Gastrocnemius medialis (tissue), 4 donors: ENCODE measurements around the gene OR3A3. TPM values are rescaled to one million over a fixed set of nuclear protein-coding genes. Genes with fewer than 3 reads are reported as not detected.
"Not testable (repeated sequence)": the region's sequence is repeated elsewhere in the genome, so short reads cannot be mapped to it uniquely, and the experiment has no call there.

Experiments
- ATAC-seq, 2 donors: fragments of 150-250 bp; one replicate each; pipeline ENCODE4 v1.9.1; 2016
- DNase-seq, 2 donors: peaks; one replicate each; pipeline ENCODE4 v3.0.0-alpha.2; 2019
- H3K27ac ChIP-seq, 4 donors: fragments of 200-600 bp; sonication (generic); 1 replicate in 1 of 4; 2 replicates in 3 of 4; pipeline ENCODE4 v1.5.1; 2016 to 2018; ENCODE audit warnings: mild to moderate bottlenecking in 2 of 4, moderate library complexity in 1 of 4
- H3K27me3 ChIP-seq, 3 donors: fragments of 200-600 bp; sonication (generic) in 2 of 3; 1 replicate in 1 of 3; 2 replicates in 2 of 3; pipeline versions ENCODE4 v1.5.1 to v1.6.0; 2016 to 2019; ENCODE audit warnings: mild to moderate bottlenecking in 1 of 3, moderate library complexity in 1 of 3
- H3K36me3 ChIP-seq, 2 donors: fragments of 200-600 bp; sonication (generic) in 1 of 2; one replicate each; pipeline ENCODE4 v1.5.1; 2017 to 2018
- H3K4me1 ChIP-seq, 2 donors: fragments of 200-600 bp; sonication (generic) in 1 of 2; one replicate each; pipeline ENCODE4 v1.5.1; 2016 to 2017; ENCODE audit warnings: mild to moderate bottlenecking in 2 of 2
- H3K4me3 ChIP-seq, 4 donors: fragments of 200-600 bp; sonication (generic) in 3 of 4; 1 replicate in 1 of 4; 2 replicates in 3 of 4; pipeline ENCODE4 v1.5.1; 2016 to 2019; ENCODE audit warnings: mild to moderate bottlenecking in 2 of 4
- H3K9me3 ChIP-seq, 3 donors: fragments of 200-600 bp; sonication (generic) in 2 of 3; 1 replicate in 1 of 3; 2 replicates in 2 of 3; pipeline ENCODE4 v1.5.1; 2016 to 2019
- POLR2A ChIP-seq, 2 donors: fragments of 450-650 bp; IDR thresholded peaks; one replicate each; pipeline ENCODE4 v1.6.1; 2017; ENCODE audit warnings: antibody characterized with exemption in 2 of 2, mild to moderate bottlenecking in 2 of 2, moderate library complexity in 2 of 2
- in situ Hi-C, 4 donors: fragments of 200-750 bp; cut with MboI; loops; one replicate each; pipeline versions ENCODE4 v1.15.0 to v1.8.0; 2017; ENCODE audit warnings: low sequenced_read_pairs in 4 of 4
- intact Hi-C: fragments of 100-400 bp; cut with DNase I; formaldehyde crosslinking; loops from one replicate; pipeline ENCODE4 v1.15.1; 2023; ENCODE audit warnings: low total_unique reads
- total RNA-seq, 4 donors: library from RNA; depleted of rRNA; stranded (reverse); fragments of >200 nt; gene quantifications; one replicate each; pipeline versions ENCODE4 v1.1.0 to v1.2.3, GENCODE V29; 2016
- TF ChIP-seq, protein P1 (sequence below), 5 experiments: fragments of 450-650 bp in 3 of 5; fragments of 200-600 bp in 2 of 5; sonication (generic) in 2 of 5; IDR thresholded peaks in 4 of 5; conservative IDR thresholded peaks in 1 of 5; 1 replicate in 4 of 5; 2 replicates in 1 of 5; pipeline ENCODE4 v1.5.1; 2016 to 2019; ENCODE audit warnings: antibody characterized with exemption in 5 of 5, mild to moderate bottlenecking in 3 of 5, moderate library complexity in 3 of 5

OR3A3 gene
- not detected for total RNA-seq

DNA sequence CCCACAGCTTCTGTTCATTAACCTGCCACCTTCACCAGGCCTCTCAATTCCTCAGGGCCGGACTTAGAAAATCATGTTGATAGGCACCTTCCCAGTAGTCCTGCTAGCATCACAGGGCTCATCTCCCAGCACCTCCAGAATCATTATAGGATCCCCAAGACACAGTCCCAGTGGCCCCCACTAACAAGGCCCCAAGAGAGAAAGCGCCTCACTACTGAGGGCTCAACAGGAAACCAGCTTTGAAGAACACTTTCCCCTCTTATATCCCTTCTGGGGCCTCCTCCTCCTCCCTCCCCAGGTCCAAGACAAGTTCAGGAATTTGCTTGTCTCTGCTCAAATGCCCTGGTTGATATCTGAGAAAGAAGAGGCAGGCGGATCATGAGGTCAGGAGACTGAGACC, at the start of gene OR3A3:
Gene OR3A3 (plus strand): TSS at position 301 of the 400 bp plus-strand sequence.
- Histone ChIP-seq H3K9me3 (no peaks in the 10 kb centered on the region), H3K27ac (no peak within 1 kb of the TSS), H3K27me3 (no peaks in the 10 kb centered on the region), H3K4me3 (no peak within 1 kb of the TSS), H3K4me1 (no peaks in the 10 kb centered on the region), H3K36me3 (no peaks in the 10 kb centered on the region)
- TF ChIP-seq, protein P1, sequence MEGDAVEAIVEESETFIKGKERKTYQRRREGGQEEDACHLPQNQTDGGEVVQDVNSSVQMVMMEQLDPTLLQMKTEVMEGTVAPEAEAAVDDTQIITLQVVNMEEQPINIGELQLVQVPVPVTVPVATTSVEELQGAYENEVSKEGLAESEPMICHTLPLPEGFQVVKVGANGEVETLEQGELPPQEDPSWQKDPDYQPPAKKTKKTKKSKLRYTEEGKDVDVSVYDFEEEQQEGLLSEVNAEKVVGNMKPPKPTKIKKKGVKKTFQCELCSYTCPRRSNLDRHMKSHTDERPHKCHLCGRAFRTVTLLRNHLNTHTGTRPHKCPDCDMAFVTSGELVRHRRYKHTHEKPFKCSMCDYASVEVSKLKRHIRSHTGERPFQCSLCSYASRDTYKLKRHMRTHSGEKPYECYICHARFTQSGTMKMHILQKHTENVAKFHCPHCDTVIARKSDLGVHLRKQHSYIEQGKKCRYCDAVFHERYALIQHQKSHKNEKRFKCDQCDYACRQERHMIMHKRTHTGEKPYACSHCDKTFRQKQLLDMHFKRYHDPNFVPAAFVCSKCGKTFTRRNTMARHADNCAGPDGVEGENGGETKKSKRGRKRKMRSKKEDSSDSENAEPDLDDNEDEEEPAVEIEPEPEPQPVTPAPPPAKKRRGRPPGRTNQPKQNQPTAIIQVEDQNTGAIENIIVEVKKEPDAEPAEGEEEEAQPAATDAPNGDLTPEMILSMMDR (IDR thresholded peaks at IDR 0.05 in 4 of 5, conservative IDR thresholded peaks at IDR 0.05 in 1 of 5), result no peak
- no peak for TF ChIP-seq POLR2A (IDR thresholded peaks at IDR 0.05)
- DNase-seq (no peak), ATAC-seq (no peak)
- in situ Hi-C loops, result no loop called here
- intact Hi-C loops, result no loop called here

DNA sequence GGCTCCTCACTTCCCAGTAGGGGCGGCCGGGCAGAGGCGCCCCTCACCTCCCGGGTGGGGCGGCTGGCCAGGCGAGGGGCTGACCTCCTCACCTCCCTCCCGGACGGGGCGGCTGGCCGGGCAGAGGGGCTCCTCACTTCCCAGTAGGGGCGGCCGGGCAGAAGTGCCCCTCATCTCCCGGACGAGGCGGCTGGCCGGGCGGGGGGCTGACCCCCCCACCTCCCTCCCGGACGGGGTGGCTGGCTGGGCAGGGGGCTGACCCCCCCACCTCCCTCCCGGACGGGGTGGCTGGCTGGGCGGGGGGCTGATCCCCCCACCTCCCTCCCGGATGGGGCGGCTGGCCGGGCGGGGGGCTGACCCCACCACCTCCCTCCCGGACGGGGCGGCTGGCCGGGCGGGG, 40.0 kb upstream of the OR3A3 start:
- H3K36me3 ChIP-seq, H3K27ac ChIP-seq, H3K4me3 ChIP-seq, intact Hi-C loops, ATAC-seq, H3K27me3 ChIP-seq, H3K9me3 ChIP-seq, H3K4me1 ChIP-seq, DNase-seq: not testable (repeated sequence)
- in situ Hi-C loops, result loop anchor here in 1 of 4 donors (25.0 kb wide), 1 partner anchor 91 kb away; the partner anchor contains the start of gene SPATA22

DNA sequence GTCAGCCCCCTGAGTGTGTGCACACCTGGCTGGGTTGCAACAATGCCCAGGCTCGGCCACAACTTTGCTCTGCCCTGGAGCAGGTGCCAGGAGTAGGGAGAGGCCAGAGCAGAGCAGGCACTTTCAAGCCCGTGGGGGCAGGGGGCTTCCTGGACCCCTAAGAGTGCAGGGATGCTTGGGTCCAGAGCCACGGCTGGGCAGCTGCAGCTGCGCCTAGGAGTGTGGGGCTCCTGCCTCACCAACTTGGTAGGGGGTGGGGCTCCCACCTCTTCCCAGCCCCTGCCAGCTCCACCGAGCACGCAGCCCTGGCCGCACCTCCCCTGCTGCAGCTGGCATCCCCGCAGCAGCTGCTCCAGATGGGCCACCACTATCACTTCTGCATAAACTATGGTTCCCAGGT, 32.8 kb upstream of the OR3A3 start:
- no peaks in the 10 kb centered on the region for H3K4me1 ChIP-seq
- in situ Hi-C loops, result no loop called here
- DNase-seq (no peak), ATAC-seq (no peak)
- H3K27ac ChIP-seq, result no peak overlapping the region
- no peak for TF ChIP-seq POLR2A (IDR thresholded peaks at IDR 0.05)
- TF ChIP-seq, protein P1 (IDR thresholded peaks at IDR 0.05 in 4 of 5, conservative IDR thresholded peaks at IDR 0.05 in 1 of 5), result no peak
- no peak overlapping the region for H3K4me3 ChIP-seq
- intact Hi-C loops, result no loop called here
- H3K27me3 ChIP-seq, result no peaks in the 10 kb centered on the region
- H3K36me3 ChIP-seq, result no peaks in the 10 kb centered on the region
- no peaks in the 10 kb centered on the region for H3K9me3 ChIP-seq

DNA sequence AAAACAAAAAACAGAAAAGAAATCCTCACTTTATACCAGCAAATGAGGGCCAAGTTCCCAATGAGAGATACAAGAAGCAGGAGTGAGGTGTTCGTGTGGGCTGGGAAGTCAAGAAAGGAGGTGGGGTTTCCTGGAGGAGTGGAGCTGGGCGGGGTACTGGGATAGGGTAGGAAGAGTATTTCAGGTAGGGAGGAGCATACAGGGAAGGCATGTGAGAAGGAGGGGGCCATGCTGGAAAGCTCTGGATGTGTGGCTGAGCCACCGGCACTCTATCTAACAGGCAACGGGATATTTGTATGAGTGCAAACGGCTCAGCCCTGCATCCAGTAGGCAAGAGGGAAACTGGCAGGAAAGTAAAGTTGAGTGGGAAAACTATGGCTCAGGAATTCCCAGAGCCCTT, 29.2 kb upstream of the OR3A3 start:
- no peak for TF ChIP-seq POLR2A (IDR thresholded peaks at IDR 0.05)
- TF ChIP-seq, protein P1 (IDR thresholded peaks at IDR 0.05 in 4 of 5, conservative IDR thresholded peaks at IDR 0.05 in 1 of 5), result no peak
- Histone ChIP-seq H3K36me3 (no peaks in the 10 kb centered on the region), H3K27ac (no peak overlapping the region), H3K27me3 (peaks cover 4 to 19% (median 15%) of the 10 kb centered on the region in 3 donors), H3K4me1 (no peaks in the 10 kb centered on the region), H3K4me3 (no peak overlapping the region), H3K9me3 (no peaks in the 10 kb centered on the region)
- in situ Hi-C loops (no loop called here), intact Hi-C loops (no loop called here)
- DNase-seq (no peak), ATAC-seq (no peak)

DNA sequence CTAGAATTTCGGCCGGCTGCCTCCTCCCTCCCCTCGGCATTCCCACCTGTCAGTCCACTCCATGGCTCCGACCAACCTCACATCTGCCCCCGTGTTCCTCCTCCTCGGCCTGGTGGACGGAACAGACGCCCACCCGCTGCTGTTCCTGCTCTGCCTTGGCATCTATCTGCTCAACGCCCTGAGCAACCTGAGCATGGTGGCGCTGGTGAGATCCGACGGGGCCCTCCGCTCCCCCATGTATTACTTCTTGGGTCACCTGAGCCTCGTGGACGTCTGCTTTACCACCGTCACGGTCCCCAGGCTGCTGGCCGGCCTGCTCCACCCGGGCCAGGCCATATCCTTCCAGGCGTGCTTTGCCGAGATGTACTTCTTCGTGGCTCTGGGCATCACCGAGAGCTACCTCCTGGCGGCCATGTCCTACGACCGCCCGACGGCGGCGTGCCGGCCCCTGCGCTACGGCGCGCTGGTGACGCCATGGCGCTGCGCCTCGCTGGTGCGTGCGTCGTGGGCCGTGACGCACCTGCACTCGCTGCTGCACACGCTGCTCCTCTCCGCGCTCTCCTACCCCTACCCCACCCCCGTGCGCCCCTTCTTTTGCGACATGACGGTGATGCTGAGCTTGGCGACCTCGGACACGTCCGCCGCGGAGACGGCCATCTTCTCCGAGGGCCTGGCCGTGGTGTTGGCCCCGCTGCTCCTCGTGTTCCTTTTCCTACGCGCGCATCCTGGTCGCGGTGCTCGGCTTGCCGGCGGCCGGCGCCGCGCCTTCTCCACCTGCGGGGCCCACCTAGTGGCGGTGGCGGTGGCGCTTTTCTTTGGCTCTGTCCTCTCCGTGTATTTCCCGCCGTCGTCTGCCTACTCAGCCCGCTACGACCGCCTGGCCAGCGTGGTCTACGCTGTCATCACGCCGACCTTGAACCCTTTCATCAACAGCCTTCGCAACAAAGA, 25.0 kb upstream of the OR3A3 start, which contains the start of gene OR3A2:
Gene OR3A2 (minus strand): TSS at position 440 of the 948 bp plus-strand sequence.
- TF ChIP-seq, protein P1 (IDR thresholded peaks at IDR 0.05 in 4 of 5, conservative IDR thresholded peaks at IDR 0.05 in 1 of 5), result no peak
- TF ChIP-seq POLR2A (IDR thresholded peaks at IDR 0.05), result no peak
- DNase-seq (no peak), ATAC-seq (no peak)
- H3K36me3 ChIP-seq, result no peaks in the 10 kb centered on the region
- H3K27ac ChIP-seq, result no peak within 1 kb of the TSS
- H3K4me1 ChIP-seq, result no peaks in the 10 kb centered on the region
- in situ Hi-C loops (no loop called here), intact Hi-C loops (no loop called here)
- H3K9me3 ChIP-seq, result no peaks in the 10 kb centered on the region
- peaks cover 7 to 19% (median 15%) of the 10 kb centered on the region in 3 donors for H3K27me3 ChIP-seq
- H3K4me3 ChIP-seq, result no peak within 1 kb of the TSS
